Colon (tissue), 2 donors: ENCODE measurements around the gene ATP9A.

Experiments used
- FAIRE-seq: peaks from 2 replicates; lab custom pipeline; 2012; peaks lifted over from hg19 to GRCh38; lab: Jason Lieb, UNC
- donor health status: control.
- donor health status: control.

Gene ATP9A

DNA sequence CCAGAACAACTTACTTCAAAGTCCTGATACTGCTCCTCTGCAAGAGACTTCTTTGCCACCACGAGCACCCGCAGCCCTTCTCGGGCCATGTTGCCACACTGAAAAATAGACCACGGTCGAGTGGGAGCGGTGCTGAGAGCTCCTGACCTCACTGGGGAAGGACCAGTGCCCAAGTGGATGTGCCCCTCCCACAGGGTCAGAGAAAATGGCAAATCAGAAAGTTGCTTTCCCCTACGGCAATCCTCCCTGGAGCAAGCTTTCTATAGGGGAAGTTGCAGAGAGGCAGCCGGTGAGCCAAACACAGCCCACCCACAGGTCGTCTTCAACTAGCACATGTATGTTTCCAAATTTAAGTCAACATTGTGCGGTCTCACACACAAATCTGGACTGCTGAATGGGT lies 140.6 kb downstream of the ATP9A start:
- no peak for FAIRE-seq

DNA sequence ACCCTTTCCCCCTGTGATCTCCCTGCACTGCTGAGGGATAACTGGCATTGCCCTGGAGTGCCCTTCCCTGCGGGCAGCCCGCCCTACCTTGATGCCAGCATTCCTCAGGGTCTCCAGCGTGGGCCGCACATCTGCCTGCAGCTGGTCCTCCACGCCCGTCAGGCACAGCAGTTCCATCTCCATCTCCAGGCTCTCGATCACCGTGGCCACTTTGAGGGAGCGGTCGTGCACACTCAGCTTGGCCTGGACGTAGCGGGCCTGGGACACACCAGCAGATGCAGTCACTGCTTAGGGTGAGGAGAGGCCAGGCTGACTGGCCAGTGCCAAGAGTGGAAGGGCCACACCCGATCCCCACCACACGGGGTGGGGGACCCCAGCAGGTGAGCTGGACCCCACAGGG lies 143.1 kb downstream of the ATP9A start:
- FAIRE-seq: no peak

DNA sequence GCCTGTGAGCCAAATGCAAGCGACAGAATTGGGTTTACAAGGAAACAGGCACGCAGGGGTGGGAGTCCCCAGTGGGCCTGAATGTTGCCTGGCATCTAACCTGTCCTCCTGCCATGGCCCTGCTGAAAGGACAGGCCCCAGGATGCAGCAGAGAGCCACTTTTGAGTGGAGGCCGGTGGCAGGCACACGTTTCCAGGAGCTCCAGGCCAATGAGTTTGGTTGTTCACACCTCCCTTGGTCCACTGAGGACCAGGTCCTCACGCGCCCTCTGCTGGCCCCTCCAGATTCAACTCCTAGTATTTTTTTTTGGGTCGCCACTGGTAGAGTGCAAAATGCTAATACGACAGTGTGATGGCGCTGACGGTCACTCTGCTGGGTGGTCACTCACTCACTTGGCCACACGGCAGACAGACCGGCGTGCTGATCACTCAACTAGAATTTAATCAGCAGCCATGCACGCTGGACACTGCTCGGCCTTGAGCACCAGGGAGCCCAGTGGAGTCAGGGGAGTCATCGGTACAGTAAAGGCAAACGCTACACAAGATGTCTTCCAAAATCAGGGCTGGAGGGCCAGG lies 143.9 kb downstream of the ATP9A start:
- no peak for FAIRE-seq

DNA sequence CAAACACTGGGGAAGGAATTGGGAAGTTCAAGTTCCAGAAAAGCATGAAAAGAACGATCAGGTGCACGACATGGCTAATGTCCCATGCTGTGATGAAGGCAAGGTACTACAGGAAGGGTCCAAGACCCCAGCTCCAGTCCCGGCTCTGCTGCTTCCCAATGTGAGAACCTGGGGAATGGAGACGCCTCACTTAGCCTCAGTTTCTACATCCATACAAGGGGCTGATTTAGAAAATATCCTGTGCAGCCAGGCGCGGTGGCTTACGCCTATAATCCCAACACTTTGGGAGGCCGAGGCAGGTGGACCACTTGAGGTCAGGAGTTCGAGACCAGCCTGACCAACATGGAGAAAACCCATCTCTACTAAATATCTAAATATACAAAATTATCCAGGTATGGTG lies 144.9 kb downstream of the ATP9A start:
- FAIRE-seq: no peak

DNA sequence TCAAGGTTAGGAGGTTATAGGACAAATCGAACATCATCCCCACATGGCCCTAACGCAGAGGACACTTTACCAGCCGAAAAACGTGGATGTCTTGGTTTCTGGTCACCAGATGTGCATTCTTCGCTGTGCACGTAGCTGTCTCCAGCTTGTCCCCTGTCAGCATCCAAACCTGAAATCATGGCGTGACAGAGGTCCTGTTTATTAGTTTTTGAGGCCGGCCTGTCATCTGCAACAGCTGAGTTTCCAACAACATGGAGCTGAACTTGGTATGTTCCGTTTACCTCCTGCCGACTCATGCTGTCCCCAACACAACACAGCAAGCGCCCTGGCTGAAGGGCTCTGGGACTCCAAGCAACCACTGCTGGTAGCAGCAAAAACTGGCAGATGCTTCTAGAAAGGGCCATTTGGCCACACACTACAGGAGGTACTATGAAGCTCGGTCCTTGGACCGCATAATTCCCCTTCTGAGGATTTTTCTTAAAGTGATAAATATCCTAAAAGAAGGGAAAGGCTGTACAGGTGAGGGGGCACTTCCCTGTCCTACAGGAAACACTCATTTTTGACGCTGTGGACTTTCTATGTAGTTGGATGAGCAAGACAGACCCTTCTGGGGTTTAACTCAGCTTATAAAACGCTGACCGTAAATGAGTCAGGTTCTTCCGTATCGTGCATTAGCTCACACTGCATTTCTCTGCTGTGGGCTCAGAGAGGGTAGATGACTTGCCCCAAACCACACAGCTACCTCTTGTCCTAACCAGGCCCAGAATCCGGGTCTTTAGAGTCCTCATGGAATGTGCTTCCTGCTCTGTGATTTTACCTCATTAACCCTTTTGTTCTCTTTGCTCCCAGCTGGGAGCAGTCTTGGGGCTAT lies 146.0 kb downstream of the ATP9A start:
- no peak for FAIRE-seq

DNA sequence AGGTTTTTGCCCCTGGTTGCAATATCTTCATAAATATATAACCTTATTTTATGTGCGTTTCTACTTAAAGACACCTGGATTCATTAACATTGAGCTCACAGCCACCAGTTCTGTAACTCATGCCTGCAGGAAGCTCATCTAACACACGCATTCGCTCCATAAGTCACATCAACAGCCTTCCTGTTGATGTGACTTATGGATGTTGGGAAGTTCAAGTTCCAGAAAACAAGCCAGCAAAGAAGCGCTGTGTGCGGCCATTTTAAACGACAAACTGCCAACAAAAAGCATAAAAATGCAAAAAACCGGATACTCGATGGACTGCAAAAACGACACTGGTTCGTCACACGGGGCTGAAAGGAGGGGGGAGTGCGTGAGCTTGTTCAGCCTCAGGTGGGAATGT lies 147.8 kb downstream of the ATP9A start:
- FAIRE-seq: no peak

DNA sequence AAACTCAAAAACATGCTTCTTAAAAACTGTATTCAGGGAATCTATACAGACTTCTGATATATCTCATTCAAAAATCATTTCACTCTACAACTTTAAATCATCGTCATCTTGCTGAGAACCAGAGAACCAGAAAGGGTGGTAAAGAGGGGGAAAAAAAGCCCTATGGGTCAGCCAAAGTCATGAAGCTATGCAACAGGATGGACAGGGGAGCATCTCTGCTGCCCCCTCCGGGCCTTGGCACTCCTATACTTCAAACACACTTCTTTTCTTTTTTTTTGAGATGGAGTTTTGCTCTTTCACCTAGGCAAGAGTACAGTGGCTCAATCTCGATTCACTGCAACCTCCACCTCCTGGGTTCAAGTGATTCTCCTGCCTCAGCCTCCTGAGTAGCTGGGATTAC lies 152.1 kb downstream of the ATP9A start:
- FAIRE-seq: no peak

DNA sequence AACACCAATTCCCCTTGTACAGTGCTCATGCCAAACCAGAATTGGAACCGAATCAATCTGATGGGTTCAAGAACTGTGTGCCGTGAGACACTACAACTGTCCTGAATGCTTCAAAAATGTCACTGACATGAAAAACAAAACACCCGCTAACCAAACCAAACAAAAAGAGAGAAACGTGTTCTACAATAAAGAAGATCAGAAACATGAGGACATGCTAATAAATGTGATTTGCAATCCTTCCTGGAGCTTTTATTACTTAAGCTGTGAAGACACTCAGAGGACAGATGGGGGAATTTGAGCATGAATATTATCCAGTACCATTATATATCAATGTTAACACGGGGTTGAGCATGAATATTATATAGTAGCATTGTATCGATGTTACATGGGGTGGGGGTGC lies 153.5 kb downstream of the ATP9A start:
- no peak for FAIRE-seq

DNA sequence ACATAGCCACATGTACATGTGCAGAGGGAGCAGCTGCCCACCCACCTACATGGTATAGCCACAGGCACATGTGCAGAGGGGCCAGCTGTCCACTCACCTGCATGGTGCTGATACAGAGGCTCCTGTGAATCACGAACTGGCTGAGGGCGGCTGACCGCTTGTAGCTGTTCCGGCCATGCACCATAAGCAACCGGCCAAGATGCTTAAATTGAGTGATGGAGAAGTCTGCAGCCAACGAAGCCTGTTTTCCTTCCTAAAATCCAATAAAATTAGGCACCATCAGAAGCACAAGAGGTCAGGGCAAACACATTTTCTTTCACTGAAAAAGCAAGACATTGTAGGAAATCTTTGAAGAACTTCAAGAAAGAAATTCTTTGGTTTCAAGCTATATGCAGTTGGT lies 154.6 kb downstream of the ATP9A start:
- no peak for FAIRE-seq

DNA sequence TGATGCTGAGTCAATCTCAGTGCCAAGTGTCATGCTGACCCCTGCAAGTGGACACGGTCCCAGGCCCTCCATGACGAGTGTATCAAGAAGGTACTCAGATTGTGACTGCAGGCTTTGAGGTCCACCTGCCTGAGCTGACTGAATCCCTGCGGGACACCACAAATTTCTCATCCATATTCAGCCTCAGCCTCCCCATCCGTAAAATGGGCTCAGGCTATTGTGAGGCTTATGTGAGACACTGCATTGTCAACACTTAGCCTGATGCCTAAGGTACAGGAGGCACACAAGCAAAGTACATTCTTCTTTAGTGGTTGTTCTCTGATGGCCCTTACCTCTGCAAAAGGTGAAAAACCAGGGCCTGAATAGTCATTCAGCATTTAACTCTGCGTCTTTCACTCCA lies 155.3 kb downstream of the ATP9A start:
- no peak for FAIRE-seq

DNA sequence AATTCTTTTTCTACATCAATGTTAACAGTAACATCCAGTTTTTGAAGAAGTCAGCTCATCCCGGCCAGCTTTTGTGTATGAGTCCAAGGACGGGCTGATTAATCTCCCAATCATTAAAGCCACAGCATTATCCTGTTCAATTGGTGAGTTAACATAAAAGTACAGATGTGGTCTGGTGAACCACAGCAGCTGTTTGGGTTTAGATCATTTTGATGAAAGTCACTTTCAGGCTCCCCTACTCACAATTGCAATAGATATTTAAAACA lies 156.6 kb downstream of the ATP9A start:
- FAIRE-seq: no peak

DNA sequence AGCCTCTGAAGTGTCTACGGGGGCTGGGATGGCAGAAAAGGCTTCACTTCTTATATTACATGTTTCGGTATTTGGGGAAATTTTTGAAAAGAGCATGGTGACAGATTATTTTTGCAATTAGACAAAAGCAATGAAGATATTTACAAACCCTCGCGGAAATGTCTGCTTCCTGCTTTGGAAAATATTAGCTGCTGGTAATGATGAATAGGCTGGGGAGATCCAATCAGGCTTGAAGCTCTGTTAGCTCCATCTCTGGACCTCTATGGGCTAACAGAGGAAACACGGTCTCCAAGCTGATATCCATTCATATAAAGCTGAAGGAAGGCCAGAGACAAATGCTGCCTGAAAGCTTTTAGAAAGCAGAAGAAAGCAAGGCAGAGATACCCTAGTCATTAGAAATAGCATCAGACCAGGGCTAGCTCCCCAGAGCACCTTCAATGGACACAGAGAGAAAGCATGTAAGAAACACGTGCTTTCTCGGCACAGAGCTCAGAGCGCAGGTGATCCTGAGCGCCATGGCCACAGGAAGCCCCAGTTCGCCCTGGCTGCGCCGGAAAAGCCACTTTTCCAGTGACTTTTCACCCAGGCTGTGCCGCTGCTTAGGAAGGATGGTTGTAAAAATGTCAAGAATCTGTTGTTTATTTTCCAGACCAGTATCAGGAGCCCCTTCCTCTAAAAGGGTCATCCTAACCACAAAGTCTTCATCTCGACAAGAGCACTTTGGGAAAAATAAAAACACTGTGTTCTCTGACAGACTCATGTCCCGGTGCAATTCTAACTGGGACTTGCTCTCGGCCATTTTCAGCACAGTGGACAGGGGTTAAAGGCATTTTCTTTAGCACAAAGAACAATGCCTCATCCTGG lies 157.2 kb downstream of the ATP9A start:
- no peak for FAIRE-seq

DNA sequence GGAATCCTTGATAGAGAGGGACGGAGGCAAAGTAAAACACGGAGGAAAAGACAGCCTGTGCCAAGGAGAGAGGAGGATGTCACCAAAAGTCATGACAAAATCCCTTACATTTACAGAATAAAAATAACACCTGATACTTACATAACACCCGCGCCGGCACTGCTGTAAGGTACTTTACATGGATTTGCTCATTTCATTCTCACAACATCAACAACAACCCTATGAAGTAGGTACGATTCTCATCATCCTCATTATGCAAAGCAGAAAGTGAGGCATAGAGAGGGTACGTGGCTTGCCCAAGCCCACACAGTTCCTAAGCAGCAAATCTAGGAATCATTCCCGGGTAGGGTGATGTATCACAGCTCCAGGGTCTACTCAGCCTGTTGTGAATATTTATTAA lies 158.1 kb downstream of the ATP9A start:
- FAIRE-seq: no peak

DNA sequence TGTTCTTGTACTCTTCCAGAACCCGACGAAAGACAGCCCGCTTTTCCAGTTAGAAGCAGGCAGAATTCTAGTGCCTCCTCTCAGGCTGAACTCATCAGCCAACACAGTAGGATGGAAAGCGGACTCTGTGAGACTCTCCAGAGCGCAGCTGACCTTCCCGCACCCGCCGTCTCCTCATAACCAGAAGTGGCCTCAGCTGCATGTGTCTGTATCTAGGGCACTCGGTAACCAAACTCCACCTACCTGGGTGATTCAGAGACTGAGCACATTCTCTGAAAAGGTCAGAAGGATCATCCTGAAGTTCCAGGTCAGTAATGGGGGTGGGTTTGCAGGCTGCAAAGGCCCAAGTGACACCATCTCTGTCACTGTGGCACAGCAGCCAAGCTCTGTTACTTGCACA lies 158.9 kb downstream of the ATP9A start:
- FAIRE-seq: no peak

DNA sequence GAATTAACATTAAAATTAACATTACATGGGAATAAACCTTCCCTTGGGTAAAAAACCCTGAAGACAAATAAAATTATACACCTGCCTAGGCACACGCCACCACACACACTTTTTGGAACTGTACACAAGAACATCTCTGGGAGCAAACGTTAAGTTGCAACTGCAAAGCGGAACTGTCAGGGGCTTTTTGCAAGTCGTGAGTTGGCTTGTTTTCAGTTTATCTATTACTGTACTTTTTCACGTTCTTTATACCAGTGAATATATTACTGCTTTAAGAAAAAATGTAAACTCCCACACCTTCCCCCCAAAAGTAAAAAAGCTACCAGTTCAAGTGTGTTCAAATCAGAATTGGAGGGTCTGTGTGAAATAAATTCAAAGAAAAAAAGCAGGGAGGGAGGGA lies 160.1 kb downstream of the ATP9A start:
- no peak for FAIRE-seq

DNA sequence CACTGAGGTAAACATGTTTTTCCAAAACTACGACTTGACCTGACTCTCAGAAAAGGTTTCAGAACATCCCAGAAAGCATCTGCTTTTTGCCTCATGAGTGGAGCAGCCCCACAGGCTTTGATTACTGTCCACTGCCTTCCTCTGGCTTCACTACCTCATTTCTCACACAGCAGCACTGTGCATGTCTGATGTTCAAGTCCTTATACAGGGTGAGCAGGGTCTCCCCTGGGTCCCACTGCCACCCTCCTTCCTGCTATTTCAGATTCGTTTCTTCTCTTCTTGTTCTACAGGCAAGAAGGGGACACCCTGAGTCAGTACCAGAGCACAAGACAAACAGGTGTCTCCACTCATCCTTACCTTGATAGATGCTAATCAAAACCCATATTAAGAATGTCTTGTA lies 161.0 kb downstream of the ATP9A start:
- FAIRE-seq: no peak

DNA sequence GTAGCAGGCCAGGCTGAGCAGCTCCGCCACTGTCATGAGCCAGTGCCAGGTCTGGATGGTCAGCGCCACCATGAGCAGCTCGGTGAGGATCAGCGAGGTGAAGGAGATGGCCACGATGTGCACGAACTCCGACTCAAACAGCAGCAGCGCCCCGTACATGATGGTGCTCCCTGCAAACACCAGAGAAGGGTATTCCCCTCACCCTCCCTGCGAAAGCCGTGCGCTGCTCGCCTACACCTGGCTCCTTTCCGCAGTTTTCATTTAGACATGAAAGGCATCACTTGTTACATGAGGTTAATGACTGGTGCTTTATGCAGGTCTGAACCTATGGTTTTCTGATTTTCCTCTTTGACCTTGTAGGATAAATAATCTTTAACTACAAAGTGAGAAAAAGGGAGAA lies 163.3 kb downstream of the ATP9A start:
- no peak for FAIRE-seq

DNA sequence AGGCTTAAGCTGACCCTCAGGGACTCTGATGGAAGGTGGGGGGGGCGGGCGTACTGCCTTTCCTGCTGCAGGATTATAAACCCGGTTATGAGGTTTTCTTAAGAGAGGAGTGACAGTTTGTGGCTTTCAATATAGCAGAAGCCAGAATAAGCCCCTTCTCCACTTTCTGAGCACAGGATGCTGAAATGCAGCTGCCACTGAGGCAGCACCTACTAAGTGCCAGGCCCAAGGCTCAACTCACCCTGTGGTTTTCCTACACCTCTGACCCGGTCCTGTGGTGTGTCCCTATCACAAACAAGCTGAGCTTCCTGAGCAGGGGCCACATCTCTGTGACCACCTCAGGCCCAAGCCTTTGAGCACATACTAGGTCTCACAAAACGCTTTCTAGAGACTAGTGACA lies 166.1 kb downstream of the ATP9A start:
- no peak for FAIRE-seq

DNA sequence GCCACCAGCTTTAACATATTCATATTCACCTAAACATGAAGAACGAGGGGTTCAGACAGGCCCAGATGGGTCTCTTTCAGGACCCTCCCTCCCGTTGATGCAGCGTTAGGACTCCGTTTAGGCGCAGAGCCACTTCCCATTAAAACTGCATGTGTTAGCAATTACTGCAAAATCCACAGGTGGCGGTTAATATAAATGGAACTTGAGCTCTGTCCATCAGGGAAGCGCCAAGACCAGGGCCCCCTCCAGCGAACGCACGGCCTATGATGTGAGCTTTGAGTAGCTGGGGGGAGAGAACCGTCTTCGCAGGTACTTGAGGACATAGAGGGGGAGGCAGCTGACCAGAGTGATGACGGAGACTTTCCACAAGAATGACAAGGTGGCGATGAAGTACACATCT lies 167.2 kb downstream of the ATP9A start:
- no peak for FAIRE-seq

DNA sequence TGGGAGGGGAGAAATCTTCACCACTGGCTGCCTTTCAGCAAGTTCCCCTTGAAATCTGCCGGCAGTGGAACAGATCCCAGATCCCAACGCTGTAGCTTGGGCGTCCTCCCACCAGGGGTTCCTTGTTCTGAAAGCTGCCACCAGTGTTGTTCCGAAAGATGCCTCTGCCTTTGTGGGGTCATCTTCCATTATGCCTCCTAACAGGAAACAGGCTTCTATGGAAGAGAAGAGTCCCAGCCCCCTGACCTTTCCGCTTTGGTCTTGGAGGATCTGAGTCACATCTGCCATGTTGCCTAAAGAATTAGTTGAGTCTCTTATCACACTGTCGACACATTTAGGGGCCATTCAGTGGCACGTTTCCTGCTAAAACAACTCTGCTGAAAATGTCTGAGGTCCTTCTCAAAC lies 168.2 kb downstream of the ATP9A start:
- no peak for FAIRE-seq

DNA sequence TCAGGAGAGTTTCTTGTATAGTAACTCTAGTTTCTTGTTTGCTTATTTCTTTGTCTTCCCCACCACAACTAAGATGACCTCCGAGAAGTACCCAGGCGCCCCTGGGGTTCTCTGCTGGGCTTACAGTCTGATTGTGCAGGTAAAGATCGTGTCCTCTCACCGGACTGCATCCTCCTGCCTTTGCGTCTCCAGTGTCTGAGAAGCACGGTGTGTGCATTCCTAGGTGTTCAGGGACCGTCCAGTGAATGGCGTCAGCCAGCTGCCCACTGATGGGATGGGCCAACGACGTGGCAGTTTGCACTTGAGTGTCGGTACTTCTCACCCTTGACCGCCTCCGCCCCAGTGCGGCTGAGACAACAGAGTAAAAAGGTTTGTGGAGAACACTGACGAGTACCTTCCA lies 169.6 kb downstream of the ATP9A start:
- no peak for FAIRE-seq

DNA sequence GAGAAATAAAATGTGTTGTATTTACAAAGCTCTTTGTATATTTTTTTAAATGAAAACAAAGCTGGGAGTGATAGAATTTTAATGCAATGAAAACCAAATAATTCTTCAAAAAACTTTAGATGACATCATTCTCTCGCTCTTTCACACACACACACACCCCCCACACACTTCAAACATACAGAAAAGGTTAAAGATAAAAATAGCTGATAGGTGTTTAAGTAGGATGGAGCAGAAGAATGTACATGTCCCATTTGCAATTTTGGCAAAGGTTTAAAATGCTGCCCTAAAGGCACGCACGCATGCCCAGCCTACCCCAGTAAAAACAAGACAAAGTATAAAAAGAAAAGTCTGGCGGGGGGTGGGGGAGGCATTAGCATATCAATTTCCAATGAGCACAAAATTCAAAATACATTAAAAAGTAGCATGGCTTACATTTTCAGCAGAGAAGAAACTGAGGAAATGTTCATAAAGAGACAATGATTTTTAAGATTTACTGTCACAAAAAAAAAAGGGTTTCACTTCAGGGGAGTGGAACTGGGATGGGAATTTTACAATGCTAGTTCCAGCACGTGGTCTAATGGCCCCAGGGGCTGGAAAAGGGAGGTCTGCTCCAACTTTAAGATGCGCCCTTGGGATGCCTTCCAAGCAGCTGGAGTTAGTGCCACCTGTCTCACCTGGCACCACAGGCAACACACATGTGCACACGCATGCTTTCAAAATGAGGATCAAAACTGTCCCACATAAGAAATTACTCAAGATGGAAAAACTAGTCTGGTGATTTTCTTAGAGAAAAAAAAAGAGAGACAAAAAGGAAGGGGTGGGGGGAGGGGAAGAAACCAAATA lies 170.6 kb downstream of the ATP9A start:
- FAIRE-seq: no peak
